ENCODE data around the gene CPNE6. TPM values are rescaled to one million over a fixed set of nuclear protein-coding genes. Genes with fewer than 3 reads are reported as not detected.

Gene CPNE6
- total and polyA plus RNA-seq, 2 of the 13 experiments (the other 11 are each of a cell fraction or from before 2014, with no cell fraction given) = not detected

DNA sequence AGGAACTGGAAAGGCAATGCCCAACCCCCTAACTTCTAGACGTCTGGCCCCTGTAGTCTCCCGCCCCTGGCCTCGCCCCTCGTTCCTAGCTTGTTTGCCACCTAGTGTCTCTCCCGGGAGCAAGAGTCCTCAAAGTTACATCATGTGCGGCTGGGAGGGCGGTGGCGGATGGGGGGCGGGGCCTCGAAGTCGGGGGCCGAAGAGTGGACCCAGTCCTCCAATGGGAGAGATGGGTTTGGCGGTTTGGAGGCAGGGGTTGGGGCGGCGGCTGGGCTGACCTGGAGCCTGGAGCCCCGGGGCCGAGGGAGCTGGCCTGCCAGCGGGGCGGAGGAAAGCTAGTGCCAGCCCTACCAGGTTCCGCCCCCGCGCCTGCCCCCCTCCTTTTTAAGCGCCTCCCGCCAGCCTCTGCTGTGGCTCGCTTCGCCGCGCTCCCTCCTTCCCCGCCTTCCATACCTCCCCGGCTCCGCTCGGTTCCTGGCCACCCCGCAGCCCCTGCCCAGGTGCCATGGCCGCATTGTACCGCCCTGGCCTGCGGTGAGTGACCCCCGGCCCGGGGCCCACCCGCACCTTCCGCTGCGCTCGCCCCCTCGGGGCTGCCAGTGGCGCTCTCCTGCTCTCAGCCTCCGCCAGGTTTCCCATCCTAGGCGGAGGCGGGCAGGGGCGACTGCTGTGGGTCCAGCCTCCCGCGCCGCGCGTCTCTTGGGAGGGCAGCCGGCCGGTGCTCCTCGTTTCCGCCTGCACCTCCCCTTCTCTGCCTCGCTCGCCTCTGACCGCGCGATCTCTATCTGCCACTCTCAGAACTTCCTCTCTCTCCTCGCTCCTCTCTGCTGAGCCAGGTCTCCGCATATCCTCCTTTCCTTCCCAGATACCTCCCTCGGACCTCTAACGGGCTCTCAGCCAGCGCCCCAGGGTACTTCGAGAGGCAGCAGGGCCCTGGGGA, 22.8 kb downstream of the CPNE6 start, which contains the start of gene PCK2 (continued):
- TF ChIP-seq, protein P1, sequence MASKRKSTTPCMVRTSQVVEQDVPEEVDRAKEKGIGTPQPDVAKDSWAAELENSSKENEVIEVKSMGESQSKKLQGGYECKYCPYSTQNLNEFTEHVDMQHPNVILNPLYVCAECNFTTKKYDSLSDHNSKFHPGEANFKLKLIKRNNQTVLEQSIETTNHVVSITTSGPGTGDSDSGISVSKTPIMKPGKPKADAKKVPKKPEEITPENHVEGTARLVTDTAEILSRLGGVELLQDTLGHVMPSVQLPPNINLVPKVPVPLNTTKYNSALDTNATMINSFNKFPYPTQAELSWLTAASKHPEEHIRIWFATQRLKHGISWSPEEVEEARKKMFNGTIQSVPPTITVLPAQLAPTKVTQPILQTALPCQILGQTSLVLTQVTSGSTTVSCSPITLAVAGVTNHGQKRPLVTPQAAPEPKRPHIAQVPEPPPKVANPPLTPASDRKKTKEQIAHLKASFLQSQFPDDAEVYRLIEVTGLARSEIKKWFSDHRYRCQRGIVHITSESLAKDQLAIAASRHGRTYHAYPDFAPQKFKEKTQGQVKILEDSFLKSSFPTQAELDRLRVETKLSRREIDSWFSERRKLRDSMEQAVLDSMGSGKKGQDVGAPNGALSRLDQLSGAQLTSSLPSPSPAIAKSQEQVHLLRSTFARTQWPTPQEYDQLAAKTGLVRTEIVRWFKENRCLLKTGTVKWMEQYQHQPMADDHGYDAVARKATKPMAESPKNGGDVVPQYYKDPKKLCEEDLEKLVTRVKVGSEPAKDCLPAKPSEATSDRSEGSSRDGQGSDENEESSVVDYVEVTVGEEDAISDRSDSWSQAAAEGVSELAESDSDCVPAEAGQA (IDR thresholded peaks at IDR 0.05; ENCODE audit: low read depth) = peak; percentile 83
- TF ChIP-seq, protein P1 (CRISPR knock-in tag; IDR thresholded peaks at IDR 0.05; ENCODE audit: borderline replicate concordance) = peak; percentile 93; the same call in 1 of the 2 replicates
- peak; percentile 99 for TF ChIP-seq ZNF614 (CRISPR knock-in tag; IDR thresholded peaks at IDR 0.05; ENCODE audit: borderline replicate concordance)
- TF ChIP-seq GATAD1 (CRISPR knock-in tag; IDR thresholded peaks at IDR 0.05) = peak; percentile 57
- TF ChIP-seq, protein P2, sequence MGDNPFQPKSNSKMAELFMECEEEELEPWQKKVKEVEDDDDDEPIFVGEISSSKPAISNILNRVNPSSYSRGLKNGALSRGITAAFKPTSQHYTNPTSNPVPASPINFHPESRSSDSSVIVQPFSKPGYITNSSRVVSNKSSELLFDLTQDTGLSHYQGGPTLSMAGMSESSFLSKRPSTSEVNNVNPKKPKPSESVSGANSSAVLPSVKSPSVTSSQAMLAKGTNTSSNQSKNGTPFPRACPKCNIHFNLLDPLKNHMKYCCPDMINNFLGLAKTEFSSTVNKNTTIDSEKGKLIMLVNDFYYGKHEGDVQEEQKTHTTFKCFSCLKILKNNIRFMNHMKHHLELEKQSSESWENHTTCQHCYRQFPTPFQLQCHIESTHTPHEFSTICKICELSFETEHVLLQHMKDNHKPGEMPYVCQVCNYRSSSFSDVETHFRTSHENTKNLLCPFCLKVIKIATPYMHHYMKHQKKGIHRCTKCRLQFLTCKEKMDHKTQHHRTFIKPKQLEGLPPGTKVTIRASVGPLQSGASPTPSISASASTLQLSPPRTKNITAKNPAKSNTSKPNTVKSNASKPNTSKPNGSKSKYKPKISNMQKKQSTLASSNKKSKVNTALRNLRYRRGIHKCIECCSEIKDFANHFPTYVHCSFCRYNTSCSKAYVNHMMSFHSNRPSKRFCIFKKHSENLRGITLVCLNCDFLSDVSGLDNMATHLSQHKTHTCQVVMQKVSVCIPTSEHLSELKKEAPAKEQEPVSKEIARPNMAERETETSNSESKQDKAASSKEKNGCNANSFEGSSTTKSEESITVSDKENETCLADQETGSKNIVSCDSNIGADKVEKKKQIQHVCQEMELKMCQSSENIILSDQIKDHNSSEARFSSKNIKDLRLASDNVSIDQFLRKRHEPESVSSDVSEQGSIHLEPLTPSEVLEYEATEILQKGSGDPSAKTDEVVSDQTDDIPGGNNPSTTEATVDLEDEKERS (CRISPR knock-in tag; IDR thresholded peaks at IDR 0.05) = peak; percentile 98
- TF ChIP-seq, protein P3, sequence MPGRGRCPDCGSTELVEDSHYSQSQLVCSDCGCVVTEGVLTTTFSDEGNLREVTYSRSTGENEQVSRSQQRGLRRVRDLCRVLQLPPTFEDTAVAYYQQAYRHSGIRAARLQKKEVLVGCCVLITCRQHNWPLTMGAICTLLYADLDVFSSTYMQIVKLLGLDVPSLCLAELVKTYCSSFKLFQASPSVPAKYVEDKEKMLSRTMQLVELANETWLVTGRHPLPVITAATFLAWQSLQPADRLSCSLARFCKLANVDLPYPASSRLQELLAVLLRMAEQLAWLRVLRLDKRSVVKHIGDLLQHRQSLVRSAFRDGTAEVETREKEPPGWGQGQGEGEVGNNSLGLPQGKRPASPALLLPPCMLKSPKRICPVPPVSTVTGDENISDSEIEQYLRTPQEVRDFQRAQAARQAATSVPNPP (CRISPR knock-in tag; IDR thresholded peaks at IDR 0.05) = peak; percentile 94
- peak; percentile 96 for TF ChIP-seq DMAP1 (CRISPR knock-in tag; IDR thresholded peaks at IDR 0.05)
- TF ChIP-seq ZNF850 (CRISPR knock-in tag; conservative IDR thresholded peaks at IDR 0.05) = no peak
- peak; percentile 62 for TF ChIP-seq FOXK2 (IDR thresholded peaks at IDR 0.05)
- peak; percentile 94 for TF ChIP-seq GZF1 (CRISPR knock-in tag; IDR thresholded peaks at IDR 0.05)
- TF ChIP-seq ZNF841 (CRISPR knock-in tag; IDR thresholded peaks at IDR 0.05; ENCODE audit: borderline replicate concordance) = no peak
- TF ChIP-seq FOXO1 (CRISPR knock-in tag; IDR thresholded peaks at IDR 0.05) = no peak; the same call in none of the 2 replicates
- 0 out of 2 replicates have a peak, but pooled peaks have one; percentile 82 for TF ChIP-seq ZNF264 (CRISPR knock-in tag; IDR thresholded peaks at IDR 0.05)
- TF ChIP-seq ZSCAN21 (CRISPR knock-in tag; IDR thresholded peaks at IDR 0.05; ENCODE audit: borderline replicate concordance) = no peak
- no peak for TF ChIP-seq ZSCAN22 (CRISPR knock-in tag; IDR thresholded peaks at IDR 0.05)
- TF ChIP-seq ZNF235 (CRISPR knock-in tag; IDR thresholded peaks at IDR 0.05; ENCODE audit: borderline replicate concordance) = peak; percentile 99
- peak; percentile 88; the same call in 1 of the 2 replicates for TF ChIP-seq NCOR1 (IDR thresholded peaks at IDR 0.05; ENCODE audit: borderline replicate concordance, low read length)
- TF ChIP-seq SIX4 (CRISPR knock-in tag; IDR thresholded peaks at IDR 0.05) = 0 out of 2 replicates have a peak, but pooled peaks have one; percentile 58
- TF ChIP-seq RCOR2 (CRISPR knock-in tag; IDR thresholded peaks at IDR 0.05) = peak; percentile 24; the same call in 1 of the 2 replicates

Data from HepG2 (cell line).